ENCODE results near the gene GPR132. TPM values are rescaled to one million over a fixed set of nuclear protein-coding genes. Genes with fewer than 3 reads are reported as not detected.

GPR132 gene
- total and polyA plus RNA-seq, 2 of the 13 experiments (the other 11 are each of a cell fraction or from before 2014, with no cell fraction given): not detected

DNA sequence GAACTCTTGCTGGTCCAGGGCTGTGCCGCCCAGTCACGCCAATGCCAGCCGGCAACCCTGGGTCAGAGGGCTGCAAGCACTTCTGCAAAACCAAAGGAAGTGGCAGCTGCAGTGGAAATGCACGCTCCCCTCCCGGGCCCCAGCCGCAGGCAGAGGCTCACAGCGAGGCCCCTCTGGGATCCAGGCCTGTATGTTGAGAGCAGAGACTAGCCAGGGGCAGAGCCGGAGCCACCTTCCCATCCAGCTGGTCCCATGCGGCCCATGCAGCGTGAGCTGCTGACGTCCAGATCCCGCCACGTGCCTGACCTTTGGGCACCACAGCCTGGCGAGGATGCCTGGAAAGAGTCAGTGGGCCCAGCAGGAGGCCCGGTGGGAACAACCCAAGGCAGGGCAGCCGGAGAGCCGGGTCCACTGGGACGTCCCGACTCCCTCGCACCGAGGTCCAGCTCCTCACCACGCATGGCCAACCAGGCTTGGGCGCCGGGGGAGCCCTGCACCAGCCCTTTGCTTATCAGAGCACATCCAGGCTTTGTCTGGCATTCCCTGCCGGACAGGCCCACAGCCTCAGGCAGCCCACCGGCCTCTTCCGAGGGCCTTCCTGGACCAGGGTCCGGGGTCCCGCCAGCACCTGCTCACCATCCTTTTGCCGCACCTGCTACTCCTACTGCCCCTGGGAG, 4.3 kb downstream of the GPR132 start:
- intact Hi-C loops (cut with micrococcal nuclease; ENCODE audit: unreplicated experiment): no loop called here
- FAIRE-seq (no peak), ATAC-seq (no peak), DNase-seq (ENCODE audit: low spot score) (no peak)
- Histone ChIP-seq H3K27ac (ENCODE audit: extremely low read length, insufficient read depth, low read length) (no peak overlapping the region), H3K4me1 (ENCODE audit: insufficient read depth, low read length) (peaks cover 13% of the 10 kb centered on the region), H3K27me3 (ENCODE audit: control insufficient read depth in 1 of 2, insufficient read depth in 2 of 2, low read length in 2 of 2) (peaks cover 7 to 43% of the 10 kb centered on the region in 2 experiments), H4K20me1 (ENCODE audit: insufficient read depth, low read length) (no peaks in the 10 kb centered on the region), H2AFZ (ENCODE audit: low read length) (no peak overlapping the region), H3K36me3 (replicated peaks in 1 of 2; ENCODE audit: control insufficient read depth in 1 of 2, insufficient read depth in 2 of 2, low read length in 2 of 2) (no peaks in the 10 kb centered on the region), H3K9ac (ENCODE audit: insufficient read depth, low read depth, low read length) (no peak overlapping the region), H3K4me2 (ENCODE audit: low read depth, low read length) (no peak overlapping the region), H3K4me3 (replicated peaks in 1 of 3; ENCODE audit: insufficient read depth in 1 of 3, low read depth in 2 of 3, low read length in 3 of 3) (no peak overlapping the region), H3K9me3 (ENCODE audit: low read length) (no peaks in the 10 kb centered on the region), H3K79me2 (ENCODE audit: insufficient read depth, low read length) (no peaks in the 10 kb centered on the region)
- POLR2A ChIA-PET: no interaction called here
- WGBS (ENCODE audit: low lambda C conversion rate): no CpG with 5 or more reads among the region's 30 CpGs
- CTCF ChIA-PET (ENCODE audit: low intra/inter-chr PET ratio, low total read pairs): no interaction called here
- in situ Hi-C loops (cut with HindIII; ENCODE audit: extremely low pct_ligation_motif_present, low pct_unique_long_range_greater_than_20kb): no loop called here
- TF ChIP-seq ZNF629 (CRISPR knock-in tag; conservative IDR thresholded peaks at IDR 0.05): no peak
- no TSS peak for BruUV-seq (replicated peaks)

- no peak overlapping the region for H3K4me2 ChIP-seq (ENCODE audit: low read depth, low read length)
- H4K20me1 ChIP-seq (ENCODE audit: insufficient read depth, low read length): no peaks in the 10 kb centered on the region
- FAIRE-seq (no peak), DNase-seq (ENCODE audit: low spot score) (no peak), ATAC-seq (no peak)
- H3K36me3 ChIP-seq (replicated peaks in 1 of 2; ENCODE audit: control insufficient read depth in 1 of 2, insufficient read depth in 2 of 2, low read length in 2 of 2): no peaks in the 10 kb centered on the region
- intact Hi-C loops (cut with micrococcal nuclease; ENCODE audit: unreplicated experiment): no loop called here
- H3K4me1 ChIP-seq (ENCODE audit: insufficient read depth, low read length): peaks cover 10% of the 10 kb centered on the region
- POLR2A ChIA-PET: no interaction called here
- H3K27ac ChIP-seq (ENCODE audit: extremely low read length, insufficient read depth, low read length): no peak overlapping the region
- no peaks in the 10 kb centered on the region for H3K9me3 ChIP-seq (ENCODE audit: low read length)
- in situ Hi-C loops (cut with HindIII; ENCODE audit: extremely low pct_ligation_motif_present, low pct_unique_long_range_greater_than_20kb): no loop called here
- no peak overlapping the region for H3K9ac ChIP-seq (ENCODE audit: insufficient read depth, low read depth, low read length)
- no peaks in the 10 kb centered on the region for H3K79me2 ChIP-seq (ENCODE audit: insufficient read depth, low read length)
- H3K4me3 ChIP-seq (replicated peaks in 1 of 3; ENCODE audit: insufficient read depth in 1 of 3, low read depth in 2 of 3, low read length in 3 of 3): no peak overlapping the region
- CTCF ChIA-PET (ENCODE audit: low intra/inter-chr PET ratio, low total read pairs): no interaction called here
- H2AFZ ChIP-seq (ENCODE audit: low read length): no peak overlapping the region
- H3K27me3 ChIP-seq (ENCODE audit: control insufficient read depth in 1 of 2, insufficient read depth in 2 of 2, low read length in 2 of 2): peaks cover 8 to 48% of the 10 kb centered on the region in 2 experiments
- WGBS (ENCODE audit: low lambda C conversion rate): 32% methylated on average over 6 of the region's 16 CpGs
- no TSS peak for BruUV-seq (replicated peaks)
- TF ChIP-seq RFXANK (CRISPR knock-in tag; IDR thresholded peaks at IDR 0.05) (no peak), GATAD1 (CRISPR knock-in tag; IDR thresholded peaks at IDR 0.05) (no peak), ARID2 (CRISPR knock-in tag; IDR thresholded peaks at IDR 0.05; ENCODE audit: borderline replicate concordance) (no peak), ZNF607 (CRISPR knock-in tag; IDR thresholded peaks at IDR 0.05; ENCODE audit: borderline replicate concordance) (no peak), FOXO1 (CRISPR knock-in tag; IDR thresholded peaks at IDR 0.05) (no peak), KDM1A (CRISPR knock-in tag; IDR thresholded peaks at IDR 0.05) (no peak), ERF (CRISPR knock-in tag; IDR thresholded peaks at IDR 0.05) (no peak), KLF11 (CRISPR knock-in tag; IDR thresholded peaks at IDR 0.05) (no peak)
- TF ChIP-seq, protein P1, sequence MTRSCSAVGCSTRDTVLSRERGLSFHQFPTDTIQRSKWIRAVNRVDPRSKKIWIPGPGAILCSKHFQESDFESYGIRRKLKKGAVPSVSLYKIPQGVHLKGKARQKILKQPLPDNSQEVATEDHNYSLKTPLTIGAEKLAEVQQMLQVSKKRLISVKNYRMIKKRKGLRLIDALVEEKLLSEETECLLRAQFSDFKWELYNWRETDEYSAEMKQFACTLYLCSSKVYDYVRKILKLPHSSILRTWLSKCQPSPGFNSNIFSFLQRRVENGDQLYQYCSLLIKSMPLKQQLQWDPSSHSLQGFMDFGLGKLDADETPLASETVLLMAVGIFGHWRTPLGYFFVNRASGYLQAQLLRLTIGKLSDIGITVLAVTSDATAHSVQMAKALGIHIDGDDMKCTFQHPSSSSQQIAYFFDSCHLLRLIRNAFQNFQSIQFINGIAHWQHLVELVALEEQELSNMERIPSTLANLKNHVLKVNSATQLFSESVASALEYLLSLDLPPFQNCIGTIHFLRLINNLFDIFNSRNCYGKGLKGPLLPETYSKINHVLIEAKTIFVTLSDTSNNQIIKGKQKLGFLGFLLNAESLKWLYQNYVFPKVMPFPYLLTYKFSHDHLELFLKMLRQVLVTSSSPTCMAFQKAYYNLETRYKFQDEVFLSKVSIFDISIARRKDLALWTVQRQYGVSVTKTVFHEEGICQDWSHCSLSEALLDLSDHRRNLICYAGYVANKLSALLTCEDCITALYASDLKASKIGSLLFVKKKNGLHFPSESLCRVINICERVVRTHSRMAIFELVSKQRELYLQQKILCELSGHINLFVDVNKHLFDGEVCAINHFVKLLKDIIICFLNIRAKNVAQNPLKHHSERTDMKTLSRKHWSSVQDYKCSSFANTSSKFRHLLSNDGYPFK (CRISPR knock-in tag; IDR thresholded peaks at IDR 0.05; ENCODE audit: borderline replicate concordance): no peak
Observed at GRCh38 chr14:105059925-105060565, 5.2 kb downstream of the GPR132 start.

Data from HepG2 (cell line).